GM18505 (cell line): ENCODE results near the gene UBTD1.

Experiments used
- ATAC-seq: cut with Tn5 transposase; IDR thresholded peaks from one replicate; pipeline ENCODE4 v1.9.1; 2021; ENCODE audit not compliant: unreplicated experiment
- POLR2A ChIP-seq: IDR thresholded peaks from 4 replicates; pipeline ENCODE4 v1.6.1; 2011; ENCODE audit warnings: borderline replicate concordance; ENCODE audit not compliant: insufficient read depth, insufficient read length; ENCODE audit errors: extremely low read depth

UBTD1 gene

DNA sequence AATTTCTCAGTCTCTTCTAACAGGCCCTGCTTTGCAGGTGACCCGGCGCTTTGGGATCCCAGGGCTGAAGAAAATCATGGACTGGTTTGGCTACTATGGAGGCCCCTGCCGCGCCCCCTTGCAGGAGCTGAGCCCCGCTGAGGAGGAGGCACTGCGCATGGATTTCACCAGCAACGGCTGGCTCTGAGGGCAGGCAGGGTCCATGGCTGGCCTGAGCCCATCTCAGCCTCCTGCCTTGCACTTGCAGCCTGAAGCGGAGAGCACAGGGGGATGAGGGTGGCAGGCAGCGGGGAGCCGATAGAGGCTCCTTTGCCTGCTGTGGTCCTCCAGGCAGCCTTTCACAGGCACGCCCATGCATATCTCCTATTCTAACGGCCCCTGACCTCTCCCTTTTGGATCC is 112.7 kb downstream of the UBTD1 start:
- no peak for ATAC-seq
- TF ChIP-seq POLR2A = no peak

DNA sequence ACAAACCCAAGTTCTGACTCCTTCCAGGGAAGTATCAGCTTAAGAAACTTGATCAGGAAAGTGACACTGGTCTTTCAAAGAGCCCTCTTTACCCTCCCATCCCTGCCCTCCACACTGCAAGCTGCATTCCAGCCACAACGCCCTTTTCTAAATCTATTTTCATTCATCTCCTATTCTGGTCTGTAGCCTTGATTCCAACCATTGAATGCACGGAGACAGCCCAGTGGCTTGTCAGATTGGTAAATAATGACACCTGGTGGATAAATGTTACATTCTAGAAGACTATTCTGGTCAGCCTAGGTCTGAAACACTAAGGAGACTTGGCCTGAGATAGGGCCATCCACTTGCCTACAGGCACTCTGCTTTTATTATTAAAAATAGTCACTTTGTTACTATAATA is 113.7 kb downstream of the UBTD1 start:
- no peak for ATAC-seq
- no peak for TF ChIP-seq POLR2A

DNA sequence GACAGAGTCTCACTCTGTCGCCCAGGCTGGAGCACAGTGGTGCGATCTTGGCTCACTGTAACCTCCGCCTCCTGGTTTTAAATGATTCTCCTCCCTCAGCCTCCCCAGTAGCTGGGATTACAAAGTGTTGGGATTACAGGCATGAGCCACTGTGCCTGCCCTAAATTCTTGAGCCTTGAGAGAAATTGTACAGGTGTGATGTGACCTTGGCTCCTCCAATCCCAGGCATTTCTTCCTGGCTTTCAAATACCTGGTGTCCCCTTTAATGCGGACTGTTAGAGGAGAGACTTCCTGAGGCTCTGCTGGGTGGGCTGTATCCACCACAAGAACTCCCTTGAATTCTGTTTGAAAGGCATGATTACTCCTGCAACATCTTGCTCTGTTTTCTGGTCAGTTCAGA is 119.6 kb downstream of the UBTD1 start:
- ATAC-seq = no peak
- TF ChIP-seq POLR2A = no peak

DNA sequence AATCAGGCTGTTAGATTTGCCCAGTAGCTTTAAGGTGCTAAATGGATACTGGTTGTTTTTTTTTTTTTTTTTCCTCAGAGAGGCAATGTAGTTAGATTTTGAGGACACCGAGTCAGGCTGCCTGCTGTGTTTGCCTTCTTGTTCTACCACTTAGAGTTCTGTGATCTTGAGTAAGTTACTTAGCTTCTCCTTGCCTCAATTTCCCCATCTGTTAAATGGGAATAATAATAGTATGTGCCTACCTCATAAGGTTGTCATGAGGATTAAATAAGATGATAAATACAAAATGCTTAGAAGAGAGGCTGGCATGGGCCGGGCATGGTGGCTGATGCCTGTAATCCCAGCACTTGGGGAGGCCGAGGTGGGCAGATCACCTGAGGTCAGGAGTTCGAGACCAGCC is 120.0 kb downstream of the UBTD1 start:
- no peak for TF ChIP-seq POLR2A
- ATAC-seq = no peak
